ENCODE results near the gene BEND7. TPM values are rescaled to one million over a fixed set of nuclear protein-coding genes. Genes with fewer than 3 reads are reported as not detected.

Gene BEND7
- total RNA-seq, 4 donors from 2014 or later: 4.7 to 13.4 (median 6.5) TPM

DNA sequence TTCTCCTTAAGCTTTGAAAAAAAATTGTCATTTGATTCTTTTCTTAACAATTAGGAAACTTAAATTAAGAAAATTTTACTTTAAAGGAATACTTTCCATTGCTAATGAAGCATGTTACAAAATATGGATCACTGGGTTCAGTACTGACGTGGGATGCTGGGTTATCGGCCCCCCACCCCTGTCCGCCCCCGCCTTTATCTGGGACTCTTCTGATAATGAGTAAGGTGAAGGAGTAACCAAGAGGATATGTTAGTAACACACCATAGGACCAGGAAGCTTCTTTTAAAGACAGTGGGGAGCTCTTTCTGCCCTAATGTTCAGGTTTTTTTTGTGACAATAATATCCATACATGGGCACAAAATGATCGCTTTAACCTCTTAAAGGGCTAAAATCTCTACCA lies 29.7 kb downstream of the BEND7 start:
- no peak overlapping the region for H3K4me3 ChIP-seq
- TF ChIP-seq POLR2A (IDR thresholded peaks at IDR 0.05) (no peak), EP300 (IDR thresholded peaks at IDR 0.05) (no peak), CTCF (IDR thresholded peaks at IDR 0.05) (no peak), POLR2AphosphoS5 (IDR thresholded peaks at IDR 0.05) (no peak)
- peaks cover 4% of the 10 kb centered on the region for H3K36me3 ChIP-seq
- DNase-seq (ENCODE audit: low spot score in 2 of 2): no peak
- no peaks in the 10 kb centered on the region for H3K27me3 ChIP-seq
- 99% methylated on average over 5 of the region's 5 CpGs for WGBS
- H3K4me1 ChIP-seq: peaks cover 4% of the 10 kb centered on the region
- H3K27ac ChIP-seq: no peak overlapping the region
- H3K9me3 ChIP-seq: no peaks in the 10 kb centered on the region

GRCh38 chr10:13496931-13497330 lies 31.9 kb downstream of the BEND7 start:
- 93% methylated on average over 8 of the region's 8 CpGs for WGBS
- TF ChIP-seq EP300 (IDR thresholded peaks at IDR 0.05) (no peak), CTCF (IDR thresholded peaks at IDR 0.05) (no peak), POLR2A (IDR thresholded peaks at IDR 0.05) (no peak), POLR2AphosphoS5 (IDR thresholded peaks at IDR 0.05) (no peak)
- Histone ChIP-seq H3K27me3 (no peaks in the 10 kb centered on the region), H3K36me3 (peaks cover 4% of the 10 kb centered on the region), H3K4me1 (no peaks in the 10 kb centered on the region), H3K27ac (no peak overlapping the region), H3K9me3 (no peaks in the 10 kb centered on the region), H3K4me3 (no peak overlapping the region)
- DNase-seq (ENCODE audit: low spot score in 2 of 2): no peak

DNA sequence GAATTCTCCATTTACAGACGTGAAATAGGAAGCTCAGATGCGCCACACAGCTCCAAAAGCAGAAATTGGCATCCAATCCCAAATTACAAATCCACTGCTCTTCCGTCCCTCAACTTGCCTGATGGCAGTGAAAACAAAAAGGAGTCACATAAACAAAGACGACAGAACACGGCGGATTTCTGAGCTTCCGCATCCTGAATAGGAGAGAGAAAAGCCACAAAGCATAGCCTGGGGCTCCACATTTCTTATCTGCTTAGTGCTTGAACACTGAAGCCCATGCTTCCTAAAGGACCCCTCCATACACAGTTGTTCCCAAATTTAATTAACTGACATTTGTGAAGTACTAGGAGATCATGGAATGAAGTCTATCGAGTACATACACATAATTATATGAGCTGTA lies 32.6 kb downstream of the BEND7 start:
- TF ChIP-seq POLR2A (IDR thresholded peaks at IDR 0.05) (no peak), EP300 (IDR thresholded peaks at IDR 0.05) (no peak), CTCF (IDR thresholded peaks at IDR 0.05) (no peak), POLR2AphosphoS5 (IDR thresholded peaks at IDR 0.05) (no peak)
- H3K4me3 ChIP-seq: no peak overlapping the region
- peaks cover 4% of the 10 kb centered on the region for H3K36me3 ChIP-seq
- WGBS: 87% methylated on average over 8 of the region's 8 CpGs
- no peak for DNase-seq (ENCODE audit: low spot score in 2 of 2)
- no peak overlapping the region for H3K27ac ChIP-seq
- no peaks in the 10 kb centered on the region for H3K4me1 ChIP-seq
- H3K9me3 ChIP-seq: no peaks in the 10 kb centered on the region
- no peaks in the 10 kb centered on the region for H3K27me3 ChIP-seq

DNA sequence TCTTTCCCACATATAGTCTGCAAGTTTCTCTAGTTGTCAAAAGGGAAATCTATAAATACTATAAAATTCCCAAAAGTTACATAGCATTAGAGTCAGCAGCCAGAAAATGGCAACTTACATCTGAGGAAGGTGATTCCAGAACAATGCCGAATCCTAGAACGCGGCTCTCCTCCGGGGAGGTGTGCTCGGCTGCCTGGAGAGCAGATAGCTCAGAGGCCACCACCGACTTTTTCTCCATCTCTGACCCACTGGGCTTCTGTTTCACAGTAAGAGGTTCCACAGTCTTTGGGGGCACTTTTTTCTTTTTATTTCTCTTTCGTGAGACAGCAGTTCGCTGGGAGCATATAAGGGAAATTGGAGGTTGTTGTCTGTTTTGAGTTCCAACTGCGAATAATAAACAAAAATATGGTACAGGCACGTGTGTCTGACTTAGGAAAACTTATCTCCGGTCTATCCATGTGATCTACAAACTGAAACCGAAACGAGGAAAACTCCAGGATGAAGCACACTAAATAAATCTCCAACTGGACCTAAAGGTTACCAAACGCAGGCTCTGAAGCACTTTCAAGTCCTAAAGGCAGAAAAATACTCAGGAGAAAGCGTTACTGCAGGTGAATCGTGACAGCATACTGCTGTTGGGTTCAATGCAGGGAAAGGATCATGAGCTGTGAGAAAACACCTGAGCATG lies 36.2 kb downstream of the BEND7 start:
- Histone ChIP-seq H3K36me3 (no peaks in the 10 kb centered on the region), H3K4me3 (no peak overlapping the region), H3K4me1 (no peaks in the 10 kb centered on the region), H3K9me3 (no peaks in the 10 kb centered on the region), H3K27me3 (no peaks in the 10 kb centered on the region), H3K27ac (no peak overlapping the region)
- WGBS: 89% methylated on average over 16 of the region's 16 CpGs
- DNase-seq (ENCODE audit: low spot score in 2 of 2): no peak
- TF ChIP-seq POLR2A (IDR thresholded peaks at IDR 0.05): no peak
- no peak for TF ChIP-seq POLR2AphosphoS5 (IDR thresholded peaks at IDR 0.05)
- TF ChIP-seq CTCF (IDR thresholded peaks at IDR 0.05): no peak
- no peak for TF ChIP-seq EP300 (IDR thresholded peaks at IDR 0.05)

DNA sequence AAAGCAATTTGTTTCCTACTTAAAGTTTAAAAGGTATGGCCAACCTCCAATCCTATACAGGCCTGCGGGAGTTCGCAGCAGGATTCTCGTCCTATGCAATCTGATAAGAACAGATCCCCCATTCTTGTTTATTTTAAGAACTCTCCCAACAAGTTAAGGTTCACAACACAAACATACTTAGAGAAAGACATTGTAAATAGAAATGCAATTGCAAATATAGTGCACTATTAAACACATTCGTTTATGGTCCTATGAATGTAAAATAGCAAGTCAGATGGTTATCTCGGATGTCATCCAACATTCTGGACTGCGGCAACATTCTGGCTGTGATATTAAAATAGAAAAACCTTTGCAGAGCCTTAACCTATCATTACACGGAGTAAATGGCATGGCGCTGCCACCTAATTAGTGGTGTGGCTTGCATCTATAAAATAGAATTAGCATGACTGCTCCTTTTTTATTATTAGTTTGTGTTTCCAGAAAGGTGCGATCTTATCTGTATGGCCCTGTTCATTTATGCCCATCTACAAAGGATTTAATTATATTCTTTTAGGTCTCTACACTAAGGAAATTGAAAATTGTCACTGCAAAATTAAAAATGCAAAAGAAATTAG lies 37.0 kb downstream of the BEND7 start:
- no peak for DNase-seq (ENCODE audit: low spot score in 2 of 2)
- H3K36me3 ChIP-seq: no peaks in the 10 kb centered on the region
- H3K9me3 ChIP-seq: no peaks in the 10 kb centered on the region
- H3K4me3 ChIP-seq: no peak overlapping the region
- H3K27me3 ChIP-seq: no peaks in the 10 kb centered on the region
- no peaks in the 10 kb centered on the region for H3K4me1 ChIP-seq
- WGBS: 88% methylated on average over 9 of the region's 9 CpGs
- no peak overlapping the region for H3K27ac ChIP-seq
- TF ChIP-seq EP300 (IDR thresholded peaks at IDR 0.05): no peak
